Measurements from ENCODE around the gene SPINK9.

- TF ChIP-seq CTCF (IDR thresholded peaks at IDR 0.05) (no peak), POLR2AphosphoS5 (IDR thresholded peaks at IDR 0.05; ENCODE audit: insufficient read depth in 1 of 2, low read depth in 1 of 2) (no peak)
Measured at GRCh38 chr5:148387325-148387724, 52.0 kb downstream of the SPINK9 start.

Measured in vagina (tissue), 2 donors.